Endothelial cell of umbilical vein (primary cell): ENCODE measurements around the gene TSSC4. TPM values are rescaled to one million over a fixed set of nuclear protein-coding genes. Genes with fewer than 3 reads are reported as not detected.
A peak's percentile ranks its signal among the peaks of the same experiment; 100 is the strongest.

Experiments
- BruUV-seq: library from RNA; stranded (reverse); fragments of 400-500 nt; replicated peaks from 2 replicates; lab custom pipeline; 2021; lab: Mats Ljungman, UMichigan
- CTCF ChIA-PET: fragments of 300-600, 350-600 bp; sonication (Branson Sonifier 250); formaldehyde crosslinking; loops from one replicate; lab custom pipeline; 2021; ENCODE audit warnings: antibody characterized with exemption, inconsistent platforms; lab: Charles Lee
- POLR2A ChIA-PET: fragments of 300-600, 350-600 bp; sonication (Branson Sonifier 250); formaldehyde crosslinking; loops from one replicate; lab custom pipeline; 2021; ENCODE audit warnings: antibody characterized with exemption, inconsistent platforms; lab: Charles Lee
- DNase-seq: peaks from one replicate; pipeline ENCODE4 v3.0.0-alpha.2; 2011; ENCODE audit warnings: low read depth, low spot score
- FAIRE-seq: peaks from 2 replicates; lab custom pipeline; 2011; peaks lifted over from hg19 to GRCh38; lab: Jason Lieb, UNC
- H2AFZ ChIP-seq: 2 replicates; pipeline ENCODE4 v1.6.0; 2012; ENCODE audit warnings: low read depth, low read length, control low read depth, inconsistent platforms
- H3K27ac ChIP-seq: 2 replicates; pipeline ENCODE4 v1.5.1; 2011; ENCODE audit warnings: low read depth, mild to moderate bottlenecking, control low read depth, low read length, moderate library complexity; ENCODE audit not compliant: insufficient read depth
- H3K27me3 ChIP-seq, 2 experiments: 2 replicates each; pipeline versions ENCODE4 v1.6.0 to v1.6.1; 2011; ENCODE audit warnings: low read length in 2 of 2, mixed read lengths in 1 of 2; ENCODE audit not compliant: control insufficient read depth in 2 of 2, insufficient read depth in 2 of 2
- H3K36me3 ChIP-seq, 2 experiments: 2 replicates in 1 of 2; 3 replicates in 1 of 2; pipeline ENCODE4 v1.5.1; 2011; ENCODE audit warnings: low read length in 2 of 2, mild to moderate bottlenecking in 1 of 2, moderate library complexity in 1 of 2; ENCODE audit not compliant: control insufficient read depth in 2 of 2, insufficient read depth in 2 of 2; ENCODE audit errors: extremely low read depth in 1 of 2
- H3K4me1 ChIP-seq: 3 replicates; pipeline ENCODE4 v1.5.1; 2011; ENCODE audit warnings: mild to moderate bottlenecking, low read length; ENCODE audit not compliant: control insufficient read depth, insufficient read depth; ENCODE audit errors: extremely low read depth
- H3K4me2 ChIP-seq: 2 replicates; pipeline ENCODE4 v1.6.1; 2011; ENCODE audit warnings: low read length, control low read depth, mixed read lengths; ENCODE audit not compliant: insufficient read depth
- H3K4me3 ChIP-seq, 3 experiments: fragments of 200-600 bp in 1 of 3; sonication (generic), shearing (Covaris generic) in 1 of 3; replicated peaks in 1 of 3; 2 replicates each; pipeline ENCODE4 v1.5.1; 2011 to 2016; ENCODE audit warnings: control low read depth in 3 of 3, low read length in 3 of 3, mild to moderate bottlenecking in 2 of 3, inconsistent platforms in 1 of 3, low read depth in 1 of 3, moderate library complexity in 1 of 3; ENCODE audit not compliant: insufficient read depth in 1 of 3
- H3K79me2 ChIP-seq: 2 replicates; pipeline ENCODE4 v1.6.0; 2012; ENCODE audit warnings: low read length, inconsistent platforms; ENCODE audit not compliant: control insufficient read depth, insufficient read depth
- H3K9ac ChIP-seq: replicated peaks from 2 replicates; pipeline ENCODE3; 2011; ENCODE audit warnings: low read length, control low read depth; ENCODE audit not compliant: insufficient read depth; ENCODE audit errors: extremely low read depth
- H3K9me1 ChIP-seq: replicated peaks from 3 replicates; pipeline ENCODE4 v1.6.0; 2011; ENCODE audit warnings: mild to moderate bottlenecking, low read length; ENCODE audit not compliant: control insufficient read depth, insufficient read depth; ENCODE audit errors: extremely low read depth
- H3K9me3 ChIP-seq: replicated peaks from 2 replicates; pipeline ENCODE4 v1.5.1; 2012; ENCODE audit warnings: low read length, inconsistent platforms; ENCODE audit not compliant: control insufficient read depth, insufficient read depth
- H4K20me1 ChIP-seq: replicated peaks from 2 replicates; pipeline ENCODE3; 2011; ENCODE audit warnings: mild to moderate bottlenecking, low read length; ENCODE audit not compliant: control insufficient read depth, insufficient read depth; ENCODE audit errors: extremely low read depth
- CTCF ChIP-seq, 2 donors: IDR thresholded peaks; 1 replicate in 1 of 2; 2 replicates in 1 of 2; pipeline ENCODE4 v1.5.1; 2011; ENCODE audit warnings: low read length in 2 of 2, mild to moderate bottlenecking in 2 of 2, moderate library complexity in 2 of 2, control low read depth in 1 of 2, inconsistent platforms in 1 of 2, low read depth in 1 of 2; ENCODE audit not compliant: insufficient read depth in 1 of 2; ENCODE audit errors: extremely low read depth in 1 of 2
- EZH2 ChIP-seq: IDR thresholded peaks from 2 replicates; pipeline ENCODE4 v1.6.1; 2012; ENCODE audit warnings: borderline replicate concordance, low read depth, mild to moderate bottlenecking, moderate library complexity, low read length, inconsistent platforms; ENCODE audit not compliant: severe bottlenecking
- FOS ChIP-seq: IDR thresholded peaks from 2 replicates; pipeline ENCODE4 v1.6.1; 2011; ENCODE audit warnings: mild to moderate bottlenecking, low read length, moderate library complexity, borderline replicate concordance; ENCODE audit not compliant: insufficient read depth
- GATA2 ChIP-seq: IDR thresholded peaks from 2 replicates; pipeline ENCODE4 v1.7.0; 2011; ENCODE audit warnings: low read depth, mild to moderate bottlenecking, moderate library complexity, mixed read lengths, low read length; ENCODE audit not compliant: insufficient read length, insufficient read depth
- JUN ChIP-seq: IDR thresholded peaks from 2 replicates; pipeline ENCODE4 v1.6.1; 2011; ENCODE audit warnings: borderline replicate concordance, low read depth; ENCODE audit not compliant: insufficient read length, insufficient read depth
- MAX ChIP-seq: IDR thresholded peaks from 2 replicates; pipeline ENCODE4 v1.6.1; 2011; ENCODE audit not compliant: insufficient read depth, insufficient read length
- MYC ChIP-seq: IDR thresholded peaks from one replicate; pipeline ENCODE4 v1.6.1; 2011; ENCODE audit warnings: mild to moderate bottlenecking, low read depth, low read length
- POLR2A ChIP-seq: IDR thresholded peaks from 2 replicates; pipeline ENCODE4 v1.6.1; 2012; ENCODE audit warnings: low read depth, mild to moderate bottlenecking, control low read depth, low read length
- POLR2AphosphoS5 ChIP-seq: IDR thresholded peaks from 2 replicates; pipeline ENCODE4 v1.6.1; 2012; ENCODE audit warnings: low read depth, mild to moderate bottlenecking, control low read depth, low read length, moderate library complexity; ENCODE audit not compliant: insufficient read depth
- dilution Hi-C: fragments of 300-500 bp; cut with MboI; formaldehyde crosslinking; loops from one replicate; pipeline ENCODE4 v1.15.0; 2019; ENCODE audit warnings: low sequenced_read_pairs; ENCODE audit not compliant: extremely low pct_ligation_motif_present
- intact Hi-C: fragments of 100-400 bp; cut with micrococcal nuclease; formaldehyde crosslinking; loops from one replicate; pipeline ENCODE4 v1.10.0; 2022
- polyA plus RNA-seq, 4 experiments: library from polyadenylated mRNA; depleted of rRNA in 3 of 4; stranded (reverse) in 3 of 4; unstranded in 1 of 4; fragments of >200 nt; gene quantifications; 2 replicates each; pipeline versions ENCODE4 v1.2.1 to v1.2.3, GENCODE V29; 2011 to 2012; ENCODE audit warnings: missing spikeins in 1 of 4
- total RNA-seq: library from RNA; stranded (reverse); gene quantifications from 2 replicates; pipeline ENCODE4 v1.2.3, GENCODE V29; 2021

Gene TSSC4
- total and polyA plus RNA-seq, 2 donors (not counting 3 experiments of a cell fraction or from before 2014, with no cell fraction given), result 42.7 to 59.6 TPM

GRCh38 chr11:2382936-2383851, 17.4 kb upstream of the TSSC4 start:
- POLR2A ChIA-PET, result interaction anchor here (1.1 kb wide), 1 partner anchor 17 kb away, joined by 6 read pairs; the partner anchor contains the start of gene TSSC4
- H3K9ac ChIP-seq, result peak overlapping the region; percentile 43
- TF ChIP-seq EZH2, result no peak
- TF ChIP-seq GATA2, result no peak
- TF ChIP-seq JUN, result peak; percentile 23
- TF ChIP-seq FOS, result no peak
- peak; percentile 5 for TF ChIP-seq MYC
- TF ChIP-seq POLR2A, result no peak
- TF ChIP-seq CTCF (IDR thresholded peaks at IDR 0.05; ENCODE audit: extremely low read depth in 1 of 2, insufficient read depth in 1 of 2, low read depth in 1 of 2, low read length in 2 of 2), result no peak
- no peak for TF ChIP-seq MAX
- peak; percentile 79 for TF ChIP-seq POLR2AphosphoS5
- intact Hi-C loops (loop anchor here (1.0 kb wide), 1 partner anchor 17 kb away; the partner anchor contains the start of gene TSSC4), dilution Hi-C loops (no loop called here)
- peaks cover 56% of the 10 kb centered on the region for H3K4me1 ChIP-seq
- H4K20me1 ChIP-seq, result peaks cover 2% of the 10 kb centered on the region
- peak; percentile 51 for DNase-seq
- peaks cover 2 to 4% of the 10 kb centered on the region in 2 experiments for H3K36me3 ChIP-seq
- H3K9me3 ChIP-seq, result no peaks in the 10 kb centered on the region
- peak overlapping the region; percentile 28 for H3K4me2 ChIP-seq
- FAIRE-seq, result peak; percentile 85
- H3K27ac ChIP-seq, result peak overlapping the region; percentile 91
- CTCF ChIA-PET, result interaction anchor here (1.0 to 1.9 kb wide), 6 partner anchors 13 to 78 kb away, joined by 3 to 18 read pairs (median 6); partner anchors contain the start of gene TSSC4
- peaks cover 96% of the 10 kb centered on the region for H3K79me2 ChIP-seq
- no peak overlapping the region for H3K4me3 ChIP-seq
- H3K27me3 ChIP-seq, result no peaks in the 10 kb centered on the region
- H3K9me1 ChIP-seq, result no peaks in the 10 kb centered on the region
- no peak overlapping the region for H2AFZ ChIP-seq
- no TSS peak for BruUV-seq
